ENCODE data around the gene FER1L5. TPM values are rescaled to one million over a fixed set of nuclear protein-coding genes. Genes with fewer than 3 reads are reported as not detected.

Gene FER1L5
- total RNA-seq, 2 donors from 2014 or later, result not detected

DNA sequence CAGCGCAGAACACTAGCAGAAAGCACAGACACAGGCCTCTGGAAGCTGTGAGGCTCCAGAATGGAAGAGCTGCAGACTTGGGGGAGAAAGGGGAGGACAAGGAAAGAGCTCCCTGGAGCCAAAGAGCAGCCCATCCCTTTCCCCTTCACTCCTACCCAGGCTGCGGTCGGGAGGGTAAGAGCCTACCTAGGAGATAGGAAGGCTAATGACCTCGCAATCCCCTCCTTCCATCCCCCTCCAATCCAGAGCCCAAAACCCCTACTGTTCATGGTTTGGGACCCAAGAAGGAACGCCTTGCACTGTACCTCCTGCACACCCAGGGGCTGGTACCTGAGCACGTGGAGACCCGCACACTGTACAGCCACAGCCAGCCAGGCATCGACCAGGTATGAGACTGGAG lies 57.5 kb downstream of the FER1L5 start:
- ATAC-seq, result no peak
- H3K36me3 Mint-ChIP-seq, result no peaks in the 10 kb centered on the region
- peak overlapping the region in 1 of 2 donors; percentile 21 for H3K27ac Mint-ChIP-seq
- no peak for DNase-seq (ENCODE audit: low spot score in 2 of 2)
- no peaks in the 10 kb centered on the region for H3K9me3 Mint-ChIP-seq

GRCh38 chr2:96701636-96702035 lies 59.1 kb downstream of the FER1L5 start:
- no peaks in the 10 kb centered on the region for H3K36me3 Mint-ChIP-seq
- no peaks in the 10 kb centered on the region for H3K9me3 Mint-ChIP-seq
- ATAC-seq, result no peak
- DNase-seq (ENCODE audit: low spot score in 2 of 2), result no peak
- peak overlapping the region in 1 of 2 donors; percentile 10 for H3K27ac Mint-ChIP-seq

GRCh38 chr2:96702098-96702785 lies 59.7 kb downstream of the FER1L5 start:
- peaks cover 4% of the 10 kb centered on the region in 2 donors for H3K36me3 Mint-ChIP-seq
- ATAC-seq, result no peak

DNA sequence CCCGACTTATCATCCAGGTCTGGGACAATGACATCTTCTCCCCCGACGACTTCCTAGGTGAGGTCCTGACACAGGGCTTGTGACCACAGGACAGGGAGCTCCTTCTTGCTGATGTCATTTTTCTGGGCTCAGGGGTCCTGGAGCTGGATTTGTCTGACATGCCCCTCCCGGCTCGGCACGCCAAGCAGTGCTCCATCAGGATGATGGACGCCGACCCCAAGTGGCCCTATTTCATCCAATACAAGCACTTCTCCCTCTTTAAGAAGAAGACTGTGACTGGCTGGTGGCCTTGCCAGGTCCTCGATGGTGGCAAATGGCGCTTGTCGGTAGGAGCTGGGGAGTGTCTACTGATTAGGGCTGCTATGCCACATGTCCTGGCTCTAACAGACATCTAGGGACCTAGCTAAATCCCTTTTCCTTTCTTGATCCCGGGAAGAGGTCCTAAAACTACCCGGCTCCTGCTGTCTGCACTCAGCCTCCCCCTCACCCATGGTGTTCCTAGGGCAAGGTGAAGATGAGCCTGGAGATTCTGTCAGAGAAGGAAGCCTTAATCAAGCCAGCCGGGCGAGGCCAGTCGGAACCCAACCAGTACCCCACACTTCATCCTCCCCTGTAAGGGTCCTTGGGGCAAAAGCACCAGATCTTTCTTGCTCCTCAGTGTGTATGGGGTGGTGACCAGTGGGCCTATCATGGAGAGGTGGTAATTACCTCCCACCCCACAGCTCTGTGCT lies 60.6 kb downstream of the FER1L5 start:
- ATAC-seq (no peak), DNase-seq (ENCODE audit: low spot score in 2 of 2) (no peak)
- H3K36me3 Mint-ChIP-seq, result peaks cover 4% of the 10 kb centered on the region in 2 donors
- no peaks in the 10 kb centered on the region for H3K9me3 Mint-ChIP-seq
- no peak overlapping the region for H3K27ac Mint-ChIP-seq

More at GRCh38 chr2:96702098-96702785, 59.7 kb downstream of the FER1L5 start:
- no peak for DNase-seq (ENCODE audit: low spot score in 2 of 2)
- Mint-ChIP-seq H3K27ac (peak overlapping the region in 1 of 2 donors; percentile 55), H3K9me3 (no peaks in the 10 kb centered on the region)

DNA sequence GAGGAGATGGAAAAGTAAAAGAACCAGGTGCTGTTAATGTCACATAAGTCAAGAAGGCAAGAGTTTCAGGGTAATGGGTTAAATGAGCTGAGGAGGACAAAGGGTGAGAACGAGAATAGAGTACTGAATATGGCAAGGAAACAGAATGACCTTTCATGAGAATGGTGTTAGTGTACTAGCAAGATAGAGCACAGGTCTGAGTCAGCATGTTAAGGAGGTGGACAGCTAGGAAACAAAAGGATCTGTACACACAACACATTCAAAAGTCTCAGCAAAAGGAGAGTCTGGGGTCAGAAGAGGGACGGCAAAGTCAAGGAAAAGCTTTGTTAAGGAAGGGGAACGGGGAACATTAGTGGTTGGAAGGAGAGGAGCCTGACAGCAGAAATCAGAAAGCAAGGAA lies 68.4 kb downstream of the FER1L5 start:
- no peak for DNase-seq (ENCODE audit: low spot score in 2 of 2)
- no peak for ATAC-seq
- peaks cover 4 to 9% of the 10 kb centered on the region in 2 donors for H3K36me3 Mint-ChIP-seq
- no peak overlapping the region for H3K27ac Mint-ChIP-seq
- no peaks in the 10 kb centered on the region for H3K9me3 Mint-ChIP-seq

DNA sequence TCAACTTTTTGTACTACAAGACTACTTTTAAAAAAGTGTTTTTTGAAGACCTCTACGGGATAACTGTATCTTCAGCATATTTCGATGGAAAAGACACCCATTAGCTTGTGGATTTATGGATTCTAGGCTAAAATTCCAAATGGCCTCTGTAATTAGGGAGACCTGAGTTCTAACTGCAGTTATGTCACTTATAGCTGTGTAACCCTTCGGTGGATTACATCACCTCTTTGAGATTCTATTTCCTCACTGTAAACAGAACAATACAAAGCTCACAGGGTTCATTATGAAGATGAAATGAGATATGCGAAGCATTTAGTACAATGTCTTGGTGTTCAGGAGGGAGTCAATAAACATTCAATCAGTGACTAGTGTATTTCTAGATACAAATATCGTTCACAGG lies 73.1 kb downstream of the FER1L5 start:
- ATAC-seq (no peak), DNase-seq (ENCODE audit: low spot score in 2 of 2) (no peak)

GRCh38 chr2:96716388-96716787 lies 73.8 kb downstream of the FER1L5 start:
- DNase-seq (ENCODE audit: low spot score in 2 of 2), result no peak
- Mint-ChIP-seq H3K27ac (peak overlapping the region in 1 of 2 donors; percentile 38), H3K36me3 (no peaks in the 10 kb centered on the region), H3K9me3 (no peaks in the 10 kb centered on the region)
- no peak for ATAC-seq

More for the DNA sequence above, 73.1 kb downstream of the FER1L5 start:
- H3K9me3 Mint-ChIP-seq, result no peaks in the 10 kb centered on the region
- H3K27ac Mint-ChIP-seq, result no peak overlapping the region
- H3K36me3 Mint-ChIP-seq, result no peaks in the 10 kb centered on the region

- H3K27ac Mint-ChIP-seq, result peak overlapping the region in 1 of 2 donors; percentile 19
- DNase-seq (ENCODE audit: low spot score in 2 of 2), result no peak
- no peak for ATAC-seq
- no peaks in the 10 kb centered on the region for H3K9me3 Mint-ChIP-seq
- peaks cover 7 to 9% of the 10 kb centered on the region in 2 donors for H3K36me3 Mint-ChIP-seq
These were observed 83.6 kb downstream of the FER1L5 start for GRCh38 chr2:96726131-96726530.

GRCh38 chr2:96727431-96727830 lies 84.9 kb downstream of the FER1L5 start:
- no peaks in the 10 kb centered on the region for H3K9me3 Mint-ChIP-seq
- peaks cover 7 to 9% of the 10 kb centered on the region in 2 donors for H3K36me3 Mint-ChIP-seq
- no peak overlapping the region for H3K27ac Mint-ChIP-seq
- DNase-seq (ENCODE audit: low spot score in 2 of 2) (no peak), ATAC-seq (no peak)

DNA sequence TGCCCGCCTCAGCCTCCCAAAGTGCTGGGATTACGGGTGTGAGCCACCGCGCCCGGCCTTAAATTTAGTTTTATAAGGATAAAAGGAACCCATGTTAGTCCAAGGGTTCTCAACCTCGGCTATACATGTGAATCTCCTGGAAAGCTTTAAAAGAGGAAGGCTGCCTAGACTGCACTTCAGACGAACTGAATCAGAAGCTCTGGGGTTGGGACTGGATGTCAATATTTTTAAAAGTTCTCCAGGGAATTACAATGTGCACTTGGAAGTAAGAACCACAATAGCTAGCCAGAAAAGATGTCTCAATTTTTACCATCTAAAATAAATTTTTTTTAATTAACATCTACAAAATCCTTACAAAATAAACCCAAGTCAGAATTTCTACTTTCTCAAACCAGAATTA lies 87.2 kb downstream of the FER1L5 start:
- ATAC-seq, result no peak
- peaks cover 9 to 14% of the 10 kb centered on the region in 2 donors for H3K36me3 Mint-ChIP-seq
- no peak for DNase-seq (ENCODE audit: low spot score in 2 of 2)
- H3K9me3 Mint-ChIP-seq, result no peaks in the 10 kb centered on the region
- H3K27ac Mint-ChIP-seq, result no peak overlapping the region

- peaks cover 9 to 16% of the 10 kb centered on the region in 2 donors for H3K36me3 Mint-ChIP-seq
- DNase-seq (ENCODE audit: low spot score in 2 of 2) (no peak), ATAC-seq (no peak)
- peak overlapping the region in 1 of 2 donors; percentile 66 for H3K27ac Mint-ChIP-seq
- no peaks in the 10 kb centered on the region for H3K9me3 Mint-ChIP-seq
These were observed 87.6 kb downstream of the FER1L5 start for GRCh38 chr2:96730212-96730611.

- DNase-seq (ENCODE audit: low spot score in 2 of 2) (no peak), ATAC-seq (peak in 1 of 2 donors; percentile 52)
- Mint-ChIP-seq H3K9me3 (no peaks in the 10 kb centered on the region), H3K36me3 (peaks cover 0 to 9% of the 10 kb centered on the region in 2 donors), H3K27ac (peak overlapping the region in 1 of 2 donors; percentile 30)
These were observed 91.4 kb downstream of the FER1L5 start for GRCh38 chr2:96733931-96734330.

DNA sequence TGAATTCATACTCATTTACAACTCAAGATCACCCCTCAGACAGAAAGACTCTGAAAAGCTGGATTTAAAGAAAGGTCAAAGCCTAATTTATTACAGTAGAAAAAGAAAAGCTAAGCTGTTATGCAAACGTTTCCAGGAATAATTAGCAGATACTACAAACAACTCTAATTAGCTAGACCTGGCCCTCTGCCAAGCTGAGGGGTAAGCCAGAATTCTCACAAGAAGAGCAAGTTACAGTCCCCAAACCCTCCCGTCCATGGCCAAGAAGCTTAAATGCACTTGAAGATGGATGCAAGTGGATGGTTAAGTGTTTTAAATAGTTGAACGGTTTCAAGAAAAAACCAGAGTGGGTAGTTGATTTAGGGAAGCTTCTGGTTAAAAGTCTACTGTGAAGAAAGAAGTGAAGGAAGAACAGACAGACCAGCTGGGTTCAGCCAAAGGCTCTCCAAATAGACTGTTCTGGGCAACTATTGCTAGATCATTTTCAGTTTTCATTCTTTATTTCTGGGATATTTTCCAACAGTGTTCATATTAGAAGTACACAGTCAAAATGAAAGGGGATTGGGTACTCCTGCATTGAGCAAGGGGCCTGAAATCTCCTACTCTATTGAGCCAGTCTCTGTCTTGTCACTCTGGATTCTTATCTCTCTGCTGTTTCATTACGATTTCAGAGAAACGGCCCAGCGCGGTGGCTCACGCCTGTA lies 92.5 kb downstream of the FER1L5 start:
- H3K27ac Mint-ChIP-seq, result no peak overlapping the region
- DNase-seq (ENCODE audit: low spot score in 2 of 2) (no peak), ATAC-seq (no peak)
- H3K9me3 Mint-ChIP-seq, result no peaks in the 10 kb centered on the region
- H3K36me3 Mint-ChIP-seq, result peaks cover 8 to 18% of the 10 kb centered on the region in 2 donors

GRCh38 chr2:96737251-96737650 lies 94.7 kb downstream of the FER1L5 start:
- DNase-seq (ENCODE audit: low spot score in 2 of 2), result no peak
- no peak overlapping the region for H3K27ac Mint-ChIP-seq
- ATAC-seq, result no peak
- H3K9me3 Mint-ChIP-seq, result no peaks in the 10 kb centered on the region
- H3K36me3 Mint-ChIP-seq, result peaks cover 8 to 19% of the 10 kb centered on the region in 2 donors

DNA sequence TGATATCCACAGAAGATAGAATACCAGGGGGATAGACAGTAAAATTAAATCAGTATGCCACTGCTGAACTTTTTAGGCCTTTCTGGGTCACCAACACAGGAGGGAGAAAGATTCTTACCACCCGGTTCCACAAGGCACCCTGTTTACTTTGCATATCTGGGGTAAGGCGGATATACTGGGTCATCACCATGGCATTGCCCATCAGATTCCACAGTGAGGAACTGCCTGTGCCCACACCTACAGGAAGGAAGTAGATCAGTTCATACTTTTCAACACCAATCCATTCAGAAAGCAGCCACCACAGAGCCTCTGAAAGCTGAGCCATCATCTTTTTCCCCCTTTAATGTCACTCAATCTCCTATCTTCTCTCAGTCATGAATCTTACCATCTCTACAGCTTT lies 95.3 kb downstream of the FER1L5 start:
- Mint-ChIP-seq H3K9me3 (no peaks in the 10 kb centered on the region), H3K36me3 (peaks cover 8 to 19% of the 10 kb centered on the region in 2 donors), H3K27ac (peak overlapping the region in 1 of 2 donors; percentile 56)
- ATAC-seq (no peak), DNase-seq (ENCODE audit: low spot score in 2 of 2) (no peak)

DNA sequence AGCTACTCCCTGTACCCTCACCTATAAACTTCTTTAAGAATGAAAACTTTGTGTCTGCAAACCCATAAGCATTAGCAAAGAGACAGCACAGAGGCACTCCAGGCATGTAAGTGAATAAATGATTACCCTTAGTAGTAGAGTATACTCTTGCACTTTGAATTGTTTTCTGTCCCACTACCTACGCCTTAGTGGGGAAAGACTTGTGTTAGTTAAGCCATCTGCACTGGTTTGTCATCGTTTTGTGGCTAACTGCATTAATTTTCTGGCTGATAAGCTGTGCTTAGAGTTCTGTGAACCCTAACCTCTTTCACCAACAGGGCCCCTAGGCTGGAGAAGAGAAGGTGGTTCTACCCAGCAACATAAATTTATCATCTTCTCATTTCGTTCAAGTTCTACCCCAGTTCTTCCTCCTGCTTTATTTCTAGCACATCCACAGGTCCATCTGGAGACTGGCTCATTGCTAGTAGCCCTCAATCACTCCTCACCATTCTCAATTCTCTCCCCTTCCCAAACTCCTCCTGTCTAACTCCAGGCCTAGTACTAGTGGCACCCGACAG lies 96.6 kb downstream of the FER1L5 start:
- DNase-seq (ENCODE audit: low spot score in 2 of 2) (no peak), ATAC-seq (no peak)
- Mint-ChIP-seq H3K36me3 (peaks cover 8 to 18% of the 10 kb centered on the region in 2 donors), H3K9me3 (no peaks in the 10 kb centered on the region), H3K27ac (peak overlapping the region; percentile 90 to 99)
